GM18505 (cell line): ENCODE measurements around the gene CTNNA1.

Source experiments
- ATAC-seq: cut with Tn5 transposase; IDR thresholded peaks from one replicate; pipeline ENCODE4 v1.9.1; 2021; ENCODE audit not compliant: unreplicated experiment
- POLR2A ChIP-seq: IDR thresholded peaks from 4 replicates; pipeline ENCODE4 v1.6.1; 2011; ENCODE audit warnings: borderline replicate concordance; ENCODE audit not compliant: insufficient read depth, insufficient read length; ENCODE audit errors: extremely low read depth

The CTNNA1 gene

GRCh38 chr5:138949988-138950387 lies 196.8 kb downstream of the CTNNA1 start:
- ATAC-seq = no peak
- no peak for TF ChIP-seq POLR2A

GRCh38 chr5:138950421-138951031 lies 197.3 kb downstream of the CTNNA1 start:
- ATAC-seq = no peak
- TF ChIP-seq POLR2A = no peak

- ATAC-seq = no peak
These were observed 198.1 kb downstream of the CTNNA1 start for GRCh38 chr5:138951091-138951985.

DNA sequence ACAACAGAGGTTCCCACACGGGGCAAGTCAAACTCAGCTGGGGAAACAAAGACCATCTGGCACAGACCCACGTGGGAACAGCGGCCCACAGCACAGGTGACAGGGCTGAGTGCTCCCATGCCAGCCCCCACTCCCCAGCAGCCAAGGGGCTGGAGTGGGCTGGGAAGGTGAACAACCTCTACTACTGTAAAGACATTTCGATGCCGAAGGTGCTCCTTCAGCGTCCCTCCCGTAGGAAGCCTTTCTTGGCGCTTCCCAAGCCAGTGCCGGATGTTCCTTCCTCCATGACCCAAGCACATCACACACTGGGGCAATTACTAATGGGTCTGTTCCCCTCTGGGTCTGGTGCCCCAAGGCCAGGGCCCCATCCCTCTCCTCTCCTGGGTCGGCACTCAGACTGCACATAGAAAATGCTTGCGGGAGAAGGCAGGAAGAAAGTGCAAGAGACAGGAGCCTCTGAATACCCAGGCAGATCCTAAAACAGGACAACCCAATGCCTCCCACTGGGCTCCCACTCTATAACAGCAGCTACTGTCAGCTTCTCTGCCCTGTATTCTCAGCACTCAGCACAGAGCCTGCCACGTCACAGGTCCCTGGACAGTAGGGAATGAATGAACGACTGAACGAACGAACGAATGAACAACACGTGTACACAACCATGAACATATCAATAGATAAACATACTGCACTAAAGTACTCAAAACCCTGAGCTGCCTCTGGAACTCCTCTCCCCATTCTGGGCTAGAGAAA lies 198.9 kb downstream of the CTNNA1 start:
- TF ChIP-seq POLR2A = no peak

More at GRCh38 chr5:138951091-138951985, 198.1 kb downstream of the CTNNA1 start:
- TF ChIP-seq POLR2A = no peak

DNA sequence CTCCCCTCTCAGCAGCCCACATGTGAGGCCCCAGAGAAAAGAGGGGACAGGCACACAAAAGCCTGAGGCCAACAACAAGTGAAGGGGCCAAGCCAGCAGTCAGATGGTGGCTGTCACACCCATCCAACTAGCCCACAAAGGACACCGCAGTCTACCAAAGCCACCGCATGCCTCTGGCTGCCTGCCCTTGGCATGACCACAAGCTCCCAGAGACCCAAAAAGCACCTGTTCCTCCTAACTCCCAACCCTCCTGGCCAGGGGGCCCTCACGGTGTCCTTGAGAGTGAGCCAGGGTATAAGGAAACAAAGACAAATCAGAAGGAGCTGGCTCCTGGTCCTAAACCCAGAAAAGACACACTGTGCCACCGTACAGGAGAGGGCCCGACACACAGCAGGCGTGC lies 199.7 kb downstream of the CTNNA1 start:
- no peak for TF ChIP-seq POLR2A
- ATAC-seq = no peak

More for the DNA sequence above, 198.9 kb downstream of the CTNNA1 start:
- ATAC-seq = no peak

- TF ChIP-seq POLR2A = no peak
- peak; percentile 58 for ATAC-seq
These were observed 200.4 kb downstream of the CTNNA1 start for GRCh38 chr5:138953387-138954256.

DNA sequence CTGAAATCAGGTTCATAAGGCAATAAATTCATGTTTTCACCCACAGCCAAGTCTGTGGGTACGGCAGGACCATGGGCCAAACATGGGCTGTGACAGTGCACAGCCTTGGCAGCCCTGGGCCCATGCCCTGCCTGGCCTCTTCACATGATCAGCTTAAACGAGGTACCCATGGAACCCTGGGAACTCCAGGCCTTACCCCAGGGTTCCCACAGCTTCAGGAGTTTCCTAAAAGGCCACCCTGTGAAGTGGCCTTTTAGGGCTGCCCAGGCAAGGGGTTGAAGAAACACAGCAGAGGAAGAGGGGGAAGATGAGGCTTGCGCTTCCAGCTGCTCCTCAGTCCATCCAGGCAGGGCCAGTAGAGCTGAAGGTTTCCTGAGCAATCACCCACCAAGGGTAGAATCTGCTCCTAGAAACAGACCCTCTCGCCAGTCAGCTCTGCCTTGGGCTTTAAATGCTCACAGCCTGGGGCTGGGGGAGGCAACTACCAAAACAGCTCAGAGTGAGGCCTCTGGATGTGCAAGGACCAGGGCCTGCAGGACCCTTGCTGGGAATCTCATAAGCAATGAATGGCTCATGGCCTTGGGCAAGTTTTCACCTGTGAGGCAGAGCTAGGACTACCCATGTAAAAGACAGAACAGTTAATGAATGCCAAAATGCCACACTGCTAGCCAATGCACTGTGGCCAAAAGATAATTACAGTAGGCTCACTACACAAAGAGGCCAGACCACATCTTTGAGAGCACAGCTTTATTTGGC lies 201.2 kb downstream of the CTNNA1 start:
- no peak for ATAC-seq
- no peak for TF ChIP-seq POLR2A

- ATAC-seq = no peak
- no peak for TF ChIP-seq POLR2A
These were observed 201.9 kb downstream of the CTNNA1 start for GRCh38 chr5:138955013-138955660.

DNA sequence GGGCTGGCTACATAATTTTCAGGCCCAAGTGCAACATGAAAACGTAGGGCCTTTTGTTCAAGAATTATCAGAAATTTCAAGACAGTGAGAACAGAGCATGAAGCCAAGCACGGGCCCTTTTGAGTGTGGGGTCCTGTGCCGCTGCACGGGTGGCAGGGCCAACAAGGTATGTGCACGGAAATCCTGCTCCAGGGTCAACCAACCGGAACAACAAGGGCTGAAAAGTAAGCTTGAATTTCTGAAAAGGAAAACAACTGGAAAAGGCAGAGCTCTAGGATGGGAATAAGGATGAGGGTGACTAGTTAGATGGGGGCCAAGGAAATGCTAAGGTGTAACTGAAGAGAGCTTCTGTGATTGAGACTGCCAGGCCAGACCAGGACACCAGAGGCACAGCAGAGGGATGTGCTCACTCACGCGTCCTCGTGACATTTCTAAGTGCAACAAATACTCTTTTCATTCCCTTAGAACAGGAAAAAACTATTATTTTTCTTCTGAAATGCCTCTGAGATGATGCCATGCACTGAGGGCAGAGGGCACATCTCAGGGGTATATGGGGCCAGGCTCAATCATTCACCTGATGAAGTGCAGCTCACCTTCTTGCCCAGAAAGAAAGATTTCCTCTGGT lies 202.6 kb downstream of the CTNNA1 start:
- TF ChIP-seq POLR2A = no peak
- no peak for ATAC-seq

DNA sequence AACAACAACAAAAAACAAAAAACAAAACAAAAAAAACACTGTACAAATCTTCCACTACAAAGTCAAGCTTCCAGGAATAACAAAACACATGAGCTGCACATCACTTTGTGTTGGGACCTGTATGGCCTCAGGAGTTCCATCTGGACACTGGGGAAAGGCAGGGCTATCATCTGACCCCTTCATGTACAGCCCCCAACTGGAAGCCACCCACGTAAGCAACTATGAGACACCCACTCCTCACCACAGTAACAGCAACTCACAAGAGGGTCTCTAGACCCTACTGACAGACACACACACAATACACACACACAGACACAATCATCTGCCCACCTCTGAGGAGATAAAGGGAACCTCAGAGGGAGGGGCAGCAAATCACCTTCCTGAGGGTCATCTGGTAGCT lies 203.6 kb downstream of the CTNNA1 start:
- no peak for TF ChIP-seq POLR2A
- ATAC-seq = no peak

GRCh38 chr5:138960145-138960692 lies 207.0 kb downstream of the CTNNA1 start:
- no peak for ATAC-seq
- TF ChIP-seq POLR2A = no peak
